HG03520 (cell line): Measurements from ENCODE around the gene ADGRG2.

Source experiments
- ATAC-seq: cut with Tn5 transposase; IDR thresholded peaks from one replicate; pipeline ENCODE4 v1.9.1; 2021; ENCODE audit warnings: mild to moderate bottlenecking, moderate library complexity; ENCODE audit not compliant: unreplicated experiment

ADGRG2 gene, protein sequence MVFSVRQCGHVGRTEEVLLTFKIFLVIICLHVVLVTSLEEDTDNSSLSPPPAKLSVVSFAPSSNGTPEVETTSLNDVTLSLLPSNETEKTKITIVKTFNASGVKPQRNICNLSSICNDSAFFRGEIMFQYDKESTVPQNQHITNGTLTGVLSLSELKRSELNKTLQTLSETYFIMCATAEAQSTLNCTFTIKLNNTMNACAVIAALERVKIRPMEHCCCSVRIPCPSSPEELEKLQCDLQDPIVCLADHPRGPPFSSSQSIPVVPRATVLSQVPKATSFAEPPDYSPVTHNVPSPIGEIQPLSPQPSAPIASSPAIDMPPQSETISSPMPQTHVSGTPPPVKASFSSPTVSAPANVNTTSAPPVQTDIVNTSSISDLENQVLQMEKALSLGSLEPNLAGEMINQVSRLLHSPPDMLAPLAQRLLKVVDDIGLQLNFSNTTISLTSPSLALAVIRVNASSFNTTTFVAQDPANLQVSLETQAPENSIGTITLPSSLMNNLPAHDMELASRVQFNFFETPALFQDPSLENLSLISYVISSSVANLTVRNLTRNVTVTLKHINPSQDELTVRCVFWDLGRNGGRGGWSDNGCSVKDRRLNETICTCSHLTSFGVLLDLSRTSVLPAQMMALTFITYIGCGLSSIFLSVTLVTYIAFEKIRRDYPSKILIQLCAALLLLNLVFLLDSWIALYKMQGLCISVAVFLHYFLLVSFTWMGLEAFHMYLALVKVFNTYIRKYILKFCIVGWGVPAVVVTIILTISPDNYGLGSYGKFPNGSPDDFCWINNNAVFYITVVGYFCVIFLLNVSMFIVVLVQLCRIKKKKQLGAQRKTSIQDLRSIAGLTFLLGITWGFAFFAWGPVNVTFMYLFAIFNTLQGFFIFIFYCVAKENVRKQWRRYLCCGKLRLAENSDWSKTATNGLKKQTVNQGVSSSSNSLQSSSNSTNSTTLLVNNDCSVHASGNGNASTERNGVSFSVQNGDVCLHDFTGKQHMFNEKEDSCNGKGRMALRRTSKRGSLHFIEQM

DNA sequence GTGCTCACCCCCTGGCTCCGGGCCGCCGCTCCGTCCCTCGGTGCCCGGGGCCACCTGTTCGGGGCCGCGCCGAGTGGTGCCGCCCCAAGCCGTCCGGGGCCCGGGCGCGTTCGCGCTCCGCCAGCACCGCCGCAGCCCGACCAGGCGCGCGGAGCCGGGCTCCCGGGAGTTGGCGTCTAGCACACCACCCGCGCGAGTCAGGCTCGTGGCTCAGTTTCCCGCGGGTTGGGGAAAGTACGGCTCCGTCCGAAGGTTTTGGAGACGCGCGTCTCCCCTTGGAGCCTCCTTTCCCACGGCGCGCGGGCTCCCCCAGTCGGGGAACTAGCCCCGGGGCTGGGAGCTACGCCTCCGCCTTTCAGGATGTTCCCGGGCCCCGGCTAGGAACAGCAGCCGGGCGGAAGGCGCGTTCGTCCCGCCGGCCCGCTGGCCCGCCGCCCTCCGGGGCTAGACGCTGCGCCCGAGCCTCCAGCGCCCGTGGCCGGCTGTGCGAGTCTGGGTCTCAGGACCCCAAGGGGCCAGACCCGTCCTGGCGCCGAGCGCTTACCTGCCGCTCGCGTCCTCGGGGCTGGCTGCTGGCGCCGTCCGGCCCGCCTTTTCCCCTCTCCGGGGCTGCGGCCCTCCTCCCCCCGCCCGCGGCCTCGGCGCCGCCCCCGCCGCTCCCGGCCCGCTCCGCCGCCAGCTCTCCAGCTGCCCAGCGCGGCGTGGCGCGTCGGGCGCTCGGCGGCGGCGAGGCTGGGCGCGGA is at the start of gene ADGRG2:
Gene ADGRG2, minus strand, starts transcription at position 571 of the 743 bp plus-strand sequence. CDS start 53,634 bp downstream, outside the sequence.
- no peak for ATAC-seq

DNA sequence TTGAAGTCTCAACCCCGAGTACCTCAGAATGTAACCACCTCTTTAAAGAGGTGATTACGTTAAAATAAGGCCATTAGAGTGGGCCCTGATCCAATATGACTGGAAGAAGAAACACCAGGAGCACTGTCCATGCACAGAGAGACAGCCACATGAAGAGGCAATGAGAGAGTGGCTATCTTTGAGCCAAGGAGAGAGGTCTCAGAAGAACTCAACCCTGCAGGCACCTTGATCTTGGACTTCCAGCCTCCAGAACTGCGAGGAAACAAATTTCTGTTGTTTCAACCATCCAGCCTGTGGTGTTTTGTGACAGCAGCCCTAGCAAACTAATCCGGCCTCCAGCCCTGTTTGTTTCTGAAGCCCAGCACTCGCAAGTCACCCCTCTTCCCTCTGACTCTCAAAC is 46.3 kb upstream of the ADGRG2 start:
- no peak for ATAC-seq

DNA sequence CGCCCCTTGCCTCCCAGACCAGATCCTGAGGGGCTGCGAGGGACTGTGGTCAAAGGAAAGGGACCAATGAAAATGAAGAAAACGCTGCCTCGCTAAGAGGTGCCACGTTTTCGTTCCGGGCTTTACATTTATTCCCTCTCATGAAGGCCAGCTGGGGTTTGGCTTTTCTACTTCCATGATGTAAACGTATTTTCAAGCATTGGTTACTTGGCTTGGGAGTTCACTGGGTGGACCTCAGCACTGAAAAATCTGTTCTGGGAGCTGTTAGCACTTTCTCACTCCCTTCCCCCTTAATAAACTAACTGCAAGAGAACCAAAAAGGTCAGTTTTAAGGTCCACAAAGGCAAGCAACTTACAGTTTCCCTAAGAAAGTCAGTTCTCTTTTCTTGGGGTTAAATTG is 40.6 kb upstream of the ADGRG2 start:
- ATAC-seq: no peak

DNA sequence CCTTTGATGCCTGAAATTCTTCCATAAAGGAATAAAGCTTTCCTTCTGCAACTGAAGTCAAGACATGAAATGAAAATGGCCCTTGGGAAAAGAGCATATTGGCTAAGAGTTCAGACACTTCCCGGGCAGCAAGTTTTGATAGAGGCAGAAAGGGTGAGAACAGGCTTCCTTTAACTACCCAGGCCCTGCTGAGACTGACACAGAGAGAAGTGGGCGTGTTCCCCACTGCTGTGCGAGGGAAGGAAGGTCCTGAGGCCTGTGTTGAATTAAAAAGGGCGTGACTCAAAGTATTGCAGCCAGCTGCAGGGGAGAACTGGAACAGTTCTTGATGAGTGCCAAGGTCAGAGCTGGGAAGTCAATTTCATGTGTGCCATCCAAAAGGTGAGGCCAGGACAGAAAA is 33.9 kb upstream of the ADGRG2 start:
- ATAC-seq: no peak

DNA sequence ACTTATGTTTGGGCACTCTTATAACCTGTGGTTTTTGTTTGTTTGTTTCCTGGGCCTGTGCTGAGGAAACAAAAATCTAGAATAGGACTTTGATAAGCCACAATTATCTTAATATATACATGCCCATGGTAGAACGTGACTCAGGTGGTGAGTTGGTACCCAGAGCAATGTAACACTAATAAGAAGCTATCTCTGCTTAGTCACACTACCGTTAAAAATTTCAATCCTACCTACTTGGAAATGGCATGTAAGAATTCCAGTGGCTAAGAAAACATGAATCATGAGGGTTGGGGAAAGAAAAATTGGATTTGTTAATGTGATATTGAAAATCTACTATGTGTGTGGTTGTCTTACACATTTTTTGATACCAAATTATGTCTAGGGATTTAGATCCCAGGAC is 30.5 kb upstream of the ADGRG2 start:
- no peak for ATAC-seq

DNA sequence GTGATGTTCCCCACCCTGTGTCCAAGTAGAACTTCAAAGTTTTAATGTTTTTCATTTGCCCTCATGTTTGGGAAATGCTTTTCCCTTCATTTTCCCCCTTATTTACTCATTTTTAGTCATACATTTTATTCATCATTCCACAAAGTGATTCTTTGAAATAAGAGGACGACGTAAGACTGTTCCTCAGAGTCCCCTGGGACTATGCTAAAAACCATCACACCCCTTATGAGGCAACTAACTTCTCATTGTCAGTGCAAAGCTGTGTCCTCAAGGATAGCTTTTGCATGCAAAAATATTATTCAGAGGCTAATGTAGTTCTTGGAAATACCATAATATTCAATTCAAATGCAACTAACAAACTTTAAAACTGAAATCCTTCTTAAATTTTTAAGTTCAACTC is 14.8 kb upstream of the ADGRG2 start:
- no peak for ATAC-seq

DNA sequence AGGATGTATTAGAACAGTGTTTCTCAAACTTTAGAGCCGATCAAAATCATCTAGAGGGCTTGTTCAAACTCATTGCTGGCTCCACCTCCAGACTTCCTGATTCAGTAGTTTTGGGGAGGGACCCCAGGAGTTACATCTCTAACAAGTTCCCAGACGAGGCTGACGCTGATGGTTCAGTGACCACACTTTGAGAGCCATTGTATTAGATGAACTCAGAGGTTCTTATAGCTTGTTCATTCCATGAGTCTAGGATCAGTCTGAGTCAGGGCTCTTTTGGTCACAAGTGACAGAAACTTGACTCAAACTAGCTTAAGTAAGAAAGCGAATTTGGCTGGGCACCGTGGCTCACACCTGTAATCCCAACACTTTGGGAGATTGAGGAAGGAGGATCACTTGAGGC is 11.5 kb upstream of the ADGRG2 start:
- no peak for ATAC-seq

DNA sequence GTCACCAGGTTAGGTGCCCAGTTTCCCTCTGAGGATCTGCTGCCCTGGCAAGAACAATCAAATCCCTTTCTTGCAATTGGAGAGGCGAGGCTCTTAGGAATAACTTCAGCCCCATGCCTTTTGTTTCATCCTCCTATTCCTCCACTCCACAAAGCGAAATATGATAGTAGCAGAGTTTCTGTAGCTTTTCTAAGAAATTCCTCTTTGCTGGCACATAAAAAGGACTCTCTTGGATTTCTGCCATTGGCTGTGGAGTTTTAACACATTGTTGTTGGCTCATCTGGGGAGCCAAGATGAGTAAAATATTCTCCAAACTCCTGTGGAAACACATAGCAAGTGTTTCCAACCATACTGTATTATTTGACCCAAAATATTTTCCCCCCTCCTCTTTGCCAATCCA is 11.0 kb upstream of the ADGRG2 start:
- ATAC-seq: no peak

DNA sequence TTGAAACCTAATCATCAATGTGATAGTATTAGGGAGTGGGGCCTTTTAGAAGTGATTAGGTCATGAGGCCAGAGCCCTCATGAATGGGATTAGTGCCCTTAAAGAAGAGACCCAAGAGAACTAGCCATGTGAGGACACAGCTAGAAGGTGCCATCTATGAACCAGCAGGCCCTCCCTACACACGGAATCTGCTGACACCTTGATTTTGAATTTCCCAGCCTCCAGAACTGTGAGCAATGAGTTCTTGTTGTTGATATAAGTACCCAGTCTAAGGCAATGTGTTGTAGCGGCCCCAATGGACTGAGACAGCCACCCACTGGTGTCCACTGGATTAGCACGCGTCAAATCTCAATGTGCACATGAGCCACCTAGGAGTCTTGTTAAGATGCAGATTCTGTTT is 8.4 kb upstream of the ADGRG2 start:
- ATAC-seq: no peak

DNA sequence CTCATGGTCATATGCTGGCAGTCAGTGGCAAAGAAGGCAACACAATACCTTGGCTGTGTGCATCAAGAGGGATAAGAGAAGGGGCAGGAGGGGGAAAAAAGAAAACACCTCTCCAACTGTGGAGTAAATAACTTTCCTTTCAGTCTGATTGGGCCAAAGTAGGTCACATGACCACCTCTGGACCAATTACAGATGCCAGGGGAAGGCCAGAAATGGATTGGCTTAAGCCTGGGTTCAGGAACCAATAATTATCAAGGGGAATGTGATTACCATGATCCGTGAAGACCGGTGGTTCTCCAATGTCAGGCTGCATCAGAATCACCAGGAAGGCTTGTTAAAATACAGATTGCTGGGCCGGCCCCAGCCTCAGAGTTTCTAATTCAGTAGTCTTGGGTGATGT is 7.4 kb upstream of the ADGRG2 start:
- ATAC-seq: no peak

DNA sequence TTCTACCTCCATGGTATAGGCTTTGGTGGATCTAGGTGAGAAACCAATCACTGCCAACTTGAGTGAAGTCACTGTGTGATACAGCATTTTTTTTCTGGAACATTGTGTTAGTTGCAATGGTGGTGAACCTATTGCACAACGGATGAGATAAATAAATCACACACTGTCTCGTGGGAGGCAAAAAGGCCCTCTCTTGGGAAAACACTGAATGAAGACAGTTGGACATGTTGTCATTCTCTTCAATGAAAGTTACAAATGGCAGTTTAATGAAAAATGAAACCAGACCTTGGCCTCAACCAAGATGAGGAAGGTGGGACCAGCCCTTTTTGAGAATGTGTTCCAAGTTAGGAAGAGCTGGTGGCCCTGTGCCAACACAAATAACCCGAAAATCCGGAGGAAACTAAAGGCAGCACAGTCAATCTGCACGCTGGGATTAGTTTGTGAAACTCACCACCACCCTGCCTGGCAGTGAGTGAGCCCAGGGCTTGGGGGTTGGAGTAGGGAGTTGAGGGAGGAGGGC is 5.4 kb upstream of the ADGRG2 start:
- no peak for ATAC-seq

DNA sequence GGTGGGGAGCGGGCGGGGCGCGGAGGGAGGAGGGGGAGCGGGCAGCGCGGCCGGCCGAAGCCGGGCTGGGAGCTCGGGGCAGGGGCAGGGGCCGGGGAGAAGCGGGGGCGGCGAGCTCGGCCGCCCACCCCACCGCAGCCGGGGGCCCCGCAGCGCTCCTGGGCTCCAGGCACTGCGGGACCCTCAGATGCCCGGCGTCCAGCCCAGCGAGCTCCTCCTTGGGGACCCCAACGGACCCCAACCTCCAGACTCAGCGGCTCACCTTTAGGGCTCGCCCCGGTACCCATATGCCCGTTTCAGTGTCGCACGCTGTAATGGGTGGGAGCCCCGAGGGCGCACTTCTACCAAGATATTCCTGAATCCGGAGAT is 357 bp upstream of the ADGRG2 start:
- no peak for ATAC-seq

DNA sequence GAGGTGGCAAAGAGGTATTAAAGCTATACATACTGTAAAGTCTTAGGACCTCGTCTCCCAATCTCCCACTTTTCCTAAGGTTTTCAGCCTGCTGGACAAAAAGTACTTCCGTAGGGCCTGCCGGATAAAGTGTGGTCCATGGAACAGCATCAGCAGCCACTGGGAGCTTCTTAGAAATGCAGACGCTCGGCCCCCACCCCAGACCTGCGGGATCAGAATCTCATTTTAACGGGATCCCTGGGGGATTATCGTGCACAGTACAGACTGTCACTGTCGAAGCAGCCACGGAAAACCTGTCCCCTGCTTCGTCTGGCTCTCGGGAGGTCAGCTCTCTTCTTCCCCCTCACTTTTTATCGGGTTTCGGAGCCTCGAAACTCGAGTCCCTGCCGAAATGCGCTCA is 802 bp downstream of the ADGRG2 start:
- no peak for ATAC-seq

DNA sequence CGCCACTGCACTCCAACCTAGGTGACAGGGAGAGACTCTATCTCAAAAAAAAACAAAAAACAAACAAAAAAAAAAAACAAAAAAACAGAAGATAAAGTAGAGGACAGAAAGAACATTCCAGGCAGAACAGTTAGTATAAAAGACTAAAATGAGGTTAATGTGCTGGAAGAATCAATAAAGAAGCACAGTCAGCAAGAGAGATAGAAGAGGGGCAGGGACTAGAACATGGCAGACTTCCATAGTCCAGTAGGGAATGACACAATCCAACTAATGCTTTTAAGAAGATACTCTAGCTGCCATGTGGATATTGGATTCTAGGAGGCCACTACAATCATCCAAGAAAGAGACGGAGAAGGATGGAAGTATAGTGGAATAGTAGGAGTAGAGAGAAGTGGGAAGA is 11.6 kb downstream of the ADGRG2 start:
- ATAC-seq: no peak

DNA sequence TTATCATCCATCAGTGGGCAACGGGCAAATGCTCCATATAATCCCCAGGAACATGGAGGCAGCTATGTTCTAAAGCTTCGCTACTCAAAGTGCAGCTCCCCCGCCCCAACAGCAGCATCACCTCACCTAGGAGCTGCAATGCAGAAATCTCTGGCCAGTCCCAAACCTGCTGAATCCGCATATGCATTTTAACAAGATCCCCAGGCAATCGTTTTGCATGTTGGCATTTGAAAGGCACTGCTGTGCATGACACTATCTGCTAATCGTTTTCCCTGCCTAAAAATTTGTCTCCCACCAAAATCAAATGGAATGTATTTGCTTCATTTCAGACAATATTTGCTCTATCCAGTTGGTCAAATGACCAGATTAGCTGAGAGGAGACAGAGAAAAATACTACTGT is 15.2 kb downstream of the ADGRG2 start:
- no peak for ATAC-seq

DNA sequence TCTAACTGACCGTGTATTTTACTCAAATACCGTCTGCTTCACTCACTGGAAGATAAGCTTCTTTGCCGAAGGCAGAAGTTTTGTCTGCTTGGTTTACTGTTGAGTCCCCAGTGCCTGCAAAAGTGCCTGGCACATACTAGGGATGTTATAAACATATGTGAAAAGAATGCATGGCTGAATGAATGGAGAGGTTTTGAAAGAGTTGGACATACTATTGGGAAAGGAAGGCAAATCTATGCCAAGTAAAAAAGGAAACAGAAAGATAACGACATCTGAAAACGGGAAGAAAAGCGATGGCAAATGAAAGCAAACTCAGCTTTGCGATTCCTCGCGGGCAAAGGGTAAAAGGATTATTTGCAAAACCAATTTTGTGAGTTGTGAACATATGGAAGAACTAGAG is 21.7 kb downstream of the ADGRG2 start:
- ATAC-seq: no peak

DNA sequence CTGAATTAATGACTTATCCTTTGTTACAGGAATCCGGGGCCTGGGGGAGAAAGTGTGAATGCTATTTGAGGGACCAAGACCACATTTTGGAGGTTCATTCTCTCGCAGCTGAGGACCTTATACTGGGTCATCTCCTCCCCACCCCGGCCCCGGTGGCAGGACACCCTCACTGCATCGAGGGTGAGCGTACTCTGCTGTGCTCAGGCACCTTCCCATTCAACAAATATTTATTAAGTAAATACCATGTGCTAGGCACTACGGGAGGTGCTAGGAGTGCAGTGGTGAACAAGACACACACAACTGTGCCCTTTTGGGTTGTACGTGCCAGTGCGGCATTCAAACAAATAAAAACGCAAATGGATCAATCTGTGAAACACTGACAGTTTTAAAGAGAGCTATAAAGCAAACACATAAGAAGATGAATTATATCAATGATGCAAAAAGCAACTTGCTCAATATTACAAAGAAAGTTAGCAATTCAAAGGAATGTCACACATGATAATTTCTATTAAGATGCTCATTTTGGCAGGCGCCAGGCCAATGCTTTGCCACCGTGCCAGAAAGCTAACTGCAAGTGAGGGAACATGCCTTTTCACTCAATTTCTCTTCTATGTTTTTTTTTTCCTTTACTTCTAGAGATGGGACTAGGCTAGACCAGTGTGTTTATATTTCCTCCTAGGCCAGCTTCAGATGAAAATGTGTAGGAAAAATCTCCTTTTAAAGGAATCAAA is 24.6 kb downstream of the ADGRG2 start:
- ATAC-seq: no peak

DNA sequence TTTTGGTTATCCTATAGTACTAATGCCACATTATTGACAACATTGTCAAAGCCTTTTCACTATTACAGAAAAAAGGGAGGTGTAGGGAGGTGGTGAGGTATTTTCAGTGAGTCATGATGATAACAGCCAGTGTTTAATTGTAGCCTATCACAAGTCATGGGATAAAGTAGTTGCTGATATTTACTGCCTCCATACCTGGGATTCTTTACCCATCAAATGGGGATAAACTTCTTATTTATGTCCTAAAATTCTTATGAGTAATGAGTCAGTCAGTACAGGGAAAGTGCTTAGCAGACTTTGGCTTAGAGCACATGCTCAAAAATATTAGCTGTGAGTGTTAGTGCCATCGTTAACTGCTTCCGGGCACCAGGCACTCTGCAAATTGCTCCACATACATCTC is 25.7 kb downstream of the ADGRG2 start:
- no peak for ATAC-seq

DNA sequence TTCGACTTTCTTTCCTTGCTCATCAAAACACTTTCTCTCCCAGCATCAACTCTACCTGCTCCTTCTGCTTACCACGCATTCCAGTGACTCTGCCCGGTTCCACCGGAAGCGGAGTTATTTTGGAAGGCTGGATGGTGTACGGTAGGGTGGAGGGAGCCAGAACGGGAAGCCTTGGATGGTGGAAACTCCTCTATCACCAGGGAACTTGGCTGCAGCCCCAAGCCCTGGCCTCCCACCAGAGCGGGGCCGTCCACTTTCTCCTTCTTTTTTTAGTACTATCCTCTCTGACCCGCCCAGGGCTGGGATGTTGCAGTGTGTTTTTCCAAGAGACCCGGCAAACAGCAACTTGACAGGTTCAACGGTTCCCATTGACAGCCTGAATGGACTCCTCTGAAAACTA is 27.6 kb downstream of the ADGRG2 start:
- no peak for ATAC-seq

DNA sequence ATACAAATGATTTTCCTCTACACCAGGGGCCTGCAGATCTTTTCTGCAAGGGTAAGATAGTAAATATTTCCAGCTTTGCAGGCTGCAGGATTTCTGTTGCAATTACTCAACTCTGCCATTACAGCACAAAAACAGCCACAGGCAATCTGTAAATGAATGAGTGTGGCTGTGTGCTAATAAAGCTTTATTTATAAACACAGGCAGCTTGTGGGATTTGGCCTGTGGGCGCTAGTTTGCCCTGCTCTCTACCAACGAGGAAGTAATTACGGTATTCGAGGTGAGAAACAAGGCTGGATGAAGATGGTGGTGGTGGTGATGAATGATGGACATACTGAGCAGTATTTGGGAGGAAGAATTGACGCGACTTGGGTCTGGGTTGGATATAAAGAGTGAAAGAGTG is 30.7 kb downstream of the ADGRG2 start:
- no peak for ATAC-seq
